HEK293 (cell line): Measurements from ENCODE around the gene FOXD3.

Source experiments
- CTCF ChIA-PET: fragments of 350-600 bp; formaldehyde crosslinking; extraction: SDS; loops from one replicate; lab custom pipeline; 2021; ENCODE audit warnings: antibody characterized with exemption; lab: Yijun Ruan, JAX
- POLR2A ChIA-PET: fragments of 300-600 bp; formaldehyde crosslinking; extraction: SDS; loops from one replicate; lab custom pipeline; 2020; ENCODE audit warnings: antibody characterized with exemption, inconsistent platforms; lab: Yijun Ruan, JAX
- H3K27ac ChIP-seq: fragments of 200-500 bp; sonication (Bioruptor generic); 2 replicates; pipeline ENCODE4 v1.5.1; 2014; ENCODE audit warnings: low read depth, low read length, control low read depth, inconsistent platforms; ENCODE audit errors: extremely low read depth
- H3K36me3 ChIP-seq, 2 experiments: fragments of 200-500 bp in 1 of 2; sonication (Bioruptor generic) in 1 of 2; 1 replicate in 1 of 2; 2 replicates in 1 of 2; pipeline ENCODE4 v1.5.1; 2014 to 2017; ENCODE audit warnings: inconsistent platforms in 2 of 2, low read length in 2 of 2; ENCODE audit not compliant: control insufficient read depth in 2 of 2, insufficient read depth in 1 of 2
- H3K4me1 ChIP-seq: fragments of 200-500 bp; sonication (Bioruptor generic); 2 replicates; pipeline ENCODE4 v1.5.1; 2014; ENCODE audit warnings: mild to moderate bottlenecking, low read length, inconsistent platforms; ENCODE audit not compliant: control insufficient read depth, insufficient read depth
- H3K4me3 ChIP-seq: 2 replicates; pipeline ENCODE4 v1.5.1; 2011; ENCODE audit warnings: low read depth, mild to moderate bottlenecking, control low read depth, low read length, moderate library complexity
- H3K9me3 ChIP-seq: fragments of 200-500 bp; sonication (Bioruptor generic); 2 replicates; pipeline ENCODE4 v1.5.1; 2014; ENCODE audit warnings: low read depth, low read length, inconsistent platforms; ENCODE audit not compliant: control insufficient read depth, insufficient read depth
- BCL11B ChIP-seq: fragments of 450-650 bp; formaldehyde crosslinking; IDR thresholded peaks from 2 replicates; pipeline ENCODE4 v1.5.1; 2016; ENCODE audit warnings: low read depth, missing biosample characterization, missing genetic modification characterization
- EGR2 ChIP-seq: fragments of 450-650 bp; formaldehyde crosslinking; IDR thresholded peaks from 2 replicates; pipeline ENCODE4 v1.5.1; 2016; ENCODE audit warnings: low read depth, missing biosample characterization, missing genetic modification characterization
- GLIS1 ChIP-seq: fragments of 450-650 bp; formaldehyde crosslinking; IDR thresholded peaks from 2 replicates; pipeline ENCODE4 v1.5.1; 2016; ENCODE audit warnings: missing biosample characterization, missing genetic modification characterization
- HIC1 ChIP-seq: fragments of 450-650 bp; formaldehyde crosslinking; IDR thresholded peaks from 2 replicates; pipeline ENCODE4 v1.5.1; 2016; ENCODE audit warnings: missing biosample characterization, missing genetic modification characterization
- KLF17 ChIP-seq: fragments of 450-650 bp; formaldehyde crosslinking; IDR thresholded peaks from 2 replicates; pipeline ENCODE4 v1.5.1; 2016; ENCODE audit warnings: missing biosample characterization, missing genetic modification characterization
- WT1 ChIP-seq: fragments of 450-650 bp; formaldehyde crosslinking; IDR thresholded peaks from 2 replicates; pipeline ENCODE4 v1.5.1; 2016; ENCODE audit warnings: missing biosample characterization, missing genetic modification characterization
- ZBTB20 ChIP-seq: fragments of 450-650 bp; formaldehyde crosslinking; IDR thresholded peaks from 2 replicates; pipeline ENCODE4 v1.5.1; 2016; ENCODE audit warnings: missing biosample characterization, missing genetic modification characterization
- ZFP69B ChIP-seq: fragments of 450-650 bp; formaldehyde crosslinking; IDR thresholded peaks from 2 replicates; pipeline ENCODE4 v1.5.1; 2016; ENCODE audit warnings: missing biosample characterization, missing genetic modification characterization
- ZIC2 ChIP-seq: fragments of 450-650 bp; formaldehyde crosslinking; IDR thresholded peaks from 2 replicates; pipeline ENCODE4 v1.5.1; 2016; ENCODE audit warnings: missing biosample characterization, missing genetic modification characterization
- ZNF146 ChIP-seq: fragments of 450-650 bp; formaldehyde crosslinking; IDR thresholded peaks from 2 replicates; pipeline ENCODE4 v1.5.1; 2016; ENCODE audit warnings: missing biosample characterization, missing genetic modification characterization
- ZNF157 ChIP-seq: fragments of 450-650 bp; formaldehyde crosslinking; IDR thresholded peaks from 2 replicates; pipeline ENCODE4 v1.5.1; 2016; ENCODE audit warnings: missing biosample characterization, missing genetic modification characterization
- ZNF223 ChIP-seq: fragments of 450-650 bp; formaldehyde crosslinking; IDR thresholded peaks from 2 replicates; pipeline ENCODE4 v1.5.1; 2016; ENCODE audit warnings: missing biosample characterization, missing genetic modification characterization
- ZNF366 ChIP-seq: fragments of 450-650 bp; formaldehyde crosslinking; conservative IDR thresholded peaks from 2 replicates; pipeline ENCODE4 v1.5.1; 2016; ENCODE audit warnings: missing biosample characterization, missing genetic modification characterization
- ZNF404 ChIP-seq: fragments of 450-650 bp; formaldehyde crosslinking; IDR thresholded peaks from 2 replicates; pipeline ENCODE4 v1.5.1; 2017; ENCODE audit warnings: missing biosample characterization, missing genetic modification characterization
- ZNF530 ChIP-seq: fragments of 450-650 bp; formaldehyde crosslinking; IDR thresholded peaks from 2 replicates; pipeline ENCODE4 v1.5.1; 2016; ENCODE audit warnings: low read depth, missing biosample characterization, missing genetic modification characterization
- ZNF558 ChIP-seq: fragments of 450-650 bp; formaldehyde crosslinking; IDR thresholded peaks from 2 replicates; pipeline ENCODE4 v1.5.1; 2016; ENCODE audit warnings: missing biosample characterization, missing genetic modification characterization
- ZNF560 ChIP-seq: fragments of 450-650 bp; formaldehyde crosslinking; IDR thresholded peaks from 2 replicates; pipeline ENCODE4 v1.5.1; 2017; ENCODE audit warnings: missing biosample characterization, missing genetic modification characterization, borderline replicate concordance
- ZNF76 ChIP-seq: fragments of 450-650 bp; formaldehyde crosslinking; IDR thresholded peaks from 2 replicates; pipeline ENCODE4; 2016; ENCODE audit warnings: low read depth, missing biosample characterization, missing genetic modification characterization, borderline replicate concordance
- ZNF843 ChIP-seq: fragments of 450-650 bp; formaldehyde crosslinking; IDR thresholded peaks from 2 replicates; pipeline ENCODE4 v1.5.1; 2016; ENCODE audit warnings: missing biosample characterization, missing genetic modification characterization
- TF ChIP-seq, protein P1 (sequence below): fragments of 450-650 bp; formaldehyde crosslinking; IDR thresholded peaks from 2 replicates; pipeline ENCODE4 v1.5.1; 2017; ENCODE audit warnings: missing biosample characterization, missing genetic modification characterization
- TF ChIP-seq, protein P2 (sequence below): fragments of 450-650 bp; formaldehyde crosslinking; conservative IDR thresholded peaks from 2 replicates; pipeline ENCODE4 v1.5.1; 2016; ENCODE audit warnings: low read depth, missing biosample characterization, missing genetic modification characterization

Gene FOXD3

DNA sequence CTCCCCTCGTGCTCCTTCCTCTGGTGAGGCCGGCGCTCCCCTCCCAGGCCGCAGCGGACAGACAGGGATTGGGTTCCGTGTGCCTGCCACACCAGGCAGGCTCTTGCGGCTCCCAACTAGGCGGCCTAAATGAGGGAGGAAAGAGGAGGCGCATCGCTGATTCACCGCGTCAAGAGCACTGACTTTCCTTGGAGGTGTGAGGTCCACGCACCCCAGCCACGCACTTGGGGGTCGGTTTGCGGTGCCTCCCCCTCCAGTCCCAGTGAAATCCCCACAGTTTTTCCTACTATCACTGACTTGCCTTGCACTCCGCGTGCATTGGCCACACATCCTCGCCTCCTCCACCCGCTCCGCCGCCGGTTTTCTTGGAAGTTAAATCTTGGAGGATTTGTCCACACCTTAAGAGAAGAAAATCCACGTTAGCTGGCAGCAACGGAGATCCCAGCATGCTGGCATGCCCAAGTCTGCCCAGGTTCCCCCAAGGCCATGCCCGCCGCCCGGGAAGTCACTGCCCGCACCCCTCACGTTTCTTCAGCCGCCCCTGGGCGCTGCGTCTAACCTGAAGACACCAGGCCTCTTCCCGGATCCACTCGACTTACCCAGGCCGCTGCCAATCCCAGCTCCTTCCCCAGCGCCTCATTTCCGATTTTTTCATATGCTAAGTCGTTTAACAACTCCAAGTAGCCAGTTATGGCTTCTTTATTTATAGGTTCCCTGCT is 1.1 kb upstream of the FOXD3 start:
- Histone ChIP-seq H3K36me3 (no peaks in the 10 kb centered on the region), H3K9me3 (no peaks in the 10 kb centered on the region), H3K27ac (no peak overlapping the region), H3K4me1 (peaks cover 12% of the 10 kb centered on the region), H3K4me3 (no peak overlapping the region)
- no peak for TF ChIP-seq ZNF366 (tag by site-specific recombination)
- no peak for TF ChIP-seq ZNF404 (tag by site-specific recombination)
- TF ChIP-seq EGR2 (tag by site-specific recombination): 0 out of 2 replicates have a peak, but pooled peaks have one; percentile 8
- TF ChIP-seq KLF17 (tag by site-specific recombination): no peak
- TF ChIP-seq ZNF76 (tag by site-specific recombination): no peak
- ChIA-PET CTCF (interaction anchor here (0.6 kb wide), 1 partner anchor 1024 kb away, joined by 8 read pairs; no protein-coding TSS in a partner anchor), POLR2A (interaction anchor here (0.8 kb wide), 1 partner anchor 54 kb away, joined by 3 read pairs; no protein-coding TSS in a partner anchor)

DNA sequence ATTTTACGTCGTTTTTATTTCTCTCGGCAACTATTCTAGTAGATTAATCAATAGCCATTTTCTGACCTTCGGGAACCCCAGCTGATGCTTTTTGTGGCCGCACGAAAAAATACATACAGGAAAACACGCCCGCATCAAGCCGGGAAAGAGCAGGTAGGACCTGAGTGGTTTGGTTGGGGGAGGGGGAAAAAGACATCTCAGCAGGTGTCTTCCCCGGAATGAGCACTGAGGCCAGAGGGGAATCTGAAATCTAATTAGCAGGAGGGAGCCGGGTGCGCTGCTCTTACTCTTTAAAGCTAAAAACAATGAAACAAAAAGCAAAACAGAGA is 618 bp upstream of the FOXD3 start:
- ChIA-PET CTCF (interaction anchor here (0.6 kb wide), 1 partner anchor 1025 kb away, joined by 8 read pairs; no protein-coding TSS in a partner anchor), POLR2A (interaction anchor here (0.8 kb wide), 1 partner anchor 54 kb away, joined by 3 read pairs; no protein-coding TSS in a partner anchor)
- no peaks in the 10 kb centered on the region for H3K36me3 ChIP-seq
- no peak for TF ChIP-seq GLIS1 (tag by site-specific recombination)
- TF ChIP-seq ZBTB20: peak; percentile 81
- TF ChIP-seq ZIC2 (tag by site-specific recombination): 0 out of 2 replicates have a peak, but pooled peaks have one; percentile 6
- peak overlapping the region; percentile 47 for H3K4me3 ChIP-seq
- H3K27ac ChIP-seq: 0 out of 2 replicates have a peak overlapping the region, but pooled peaks have one; percentile 83
- no peaks in the 10 kb centered on the region for H3K9me3 ChIP-seq
- peaks cover 12% of the 10 kb centered on the region for H3K4me1 ChIP-seq

GRCh38 chr1:63322944-63323864 is 837 bp downstream of the FOXD3 start:
- Histone ChIP-seq H3K4me1 (peaks cover 6% of the 10 kb centered on the region), H3K9me3 (no peaks in the 10 kb centered on the region), H3K36me3 (no peaks in the 10 kb centered on the region), H3K4me3 (peak overlapping the region; percentile 47), H3K27ac (peak overlapping the region; percentile 83)
- ChIA-PET CTCF (interaction anchor here (0.6 to 0.7 kb wide), 2 partner anchors 217 to 322 kb away, joined by 3 read pairs; no protein-coding TSS in a partner anchor), POLR2A (interaction anchor here (0.6 to 1.3 kb wide), 6 partner anchors 8 to 200 kb away, joined by 3 to 5 read pairs (median 4); partner anchors contain the start of genes ALG6 and EFCAB7)
- no peak for TF ChIP-seq WT1 (tag by site-specific recombination)
- TF ChIP-seq, protein P1, sequence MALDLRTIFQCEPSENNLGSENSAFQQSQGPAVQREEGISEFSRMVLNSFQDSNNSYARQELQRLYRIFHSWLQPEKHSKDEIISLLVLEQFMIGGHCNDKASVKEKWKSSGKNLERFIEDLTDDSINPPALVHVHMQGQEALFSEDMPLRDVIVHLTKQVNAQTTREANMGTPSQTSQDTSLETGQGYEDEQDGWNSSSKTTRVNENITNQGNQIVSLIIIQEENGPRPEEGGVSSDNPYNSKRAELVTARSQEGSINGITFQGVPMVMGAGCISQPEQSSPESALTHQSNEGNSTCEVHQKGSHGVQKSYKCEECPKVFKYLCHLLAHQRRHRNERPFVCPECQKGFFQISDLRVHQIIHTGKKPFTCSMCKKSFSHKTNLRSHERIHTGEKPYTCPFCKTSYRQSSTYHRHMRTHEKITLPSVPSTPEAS (tag by site-specific recombination): no peak
- no peak for TF ChIP-seq BCL11B (tag by site-specific recombination)
- peak; percentile 71 for TF ChIP-seq HIC1 (tag by site-specific recombination)
- no peak for TF ChIP-seq ZNF157 (tag by site-specific recombination)
- TF ChIP-seq ZNF223: no peak
- TF ChIP-seq ZNF560 (tag by site-specific recombination): no peak
- TF ChIP-seq ZNF843 (tag by site-specific recombination): no peak
- TF ChIP-seq ZNF146 (tag by site-specific recombination): no peak
- TF ChIP-seq, protein P2, sequence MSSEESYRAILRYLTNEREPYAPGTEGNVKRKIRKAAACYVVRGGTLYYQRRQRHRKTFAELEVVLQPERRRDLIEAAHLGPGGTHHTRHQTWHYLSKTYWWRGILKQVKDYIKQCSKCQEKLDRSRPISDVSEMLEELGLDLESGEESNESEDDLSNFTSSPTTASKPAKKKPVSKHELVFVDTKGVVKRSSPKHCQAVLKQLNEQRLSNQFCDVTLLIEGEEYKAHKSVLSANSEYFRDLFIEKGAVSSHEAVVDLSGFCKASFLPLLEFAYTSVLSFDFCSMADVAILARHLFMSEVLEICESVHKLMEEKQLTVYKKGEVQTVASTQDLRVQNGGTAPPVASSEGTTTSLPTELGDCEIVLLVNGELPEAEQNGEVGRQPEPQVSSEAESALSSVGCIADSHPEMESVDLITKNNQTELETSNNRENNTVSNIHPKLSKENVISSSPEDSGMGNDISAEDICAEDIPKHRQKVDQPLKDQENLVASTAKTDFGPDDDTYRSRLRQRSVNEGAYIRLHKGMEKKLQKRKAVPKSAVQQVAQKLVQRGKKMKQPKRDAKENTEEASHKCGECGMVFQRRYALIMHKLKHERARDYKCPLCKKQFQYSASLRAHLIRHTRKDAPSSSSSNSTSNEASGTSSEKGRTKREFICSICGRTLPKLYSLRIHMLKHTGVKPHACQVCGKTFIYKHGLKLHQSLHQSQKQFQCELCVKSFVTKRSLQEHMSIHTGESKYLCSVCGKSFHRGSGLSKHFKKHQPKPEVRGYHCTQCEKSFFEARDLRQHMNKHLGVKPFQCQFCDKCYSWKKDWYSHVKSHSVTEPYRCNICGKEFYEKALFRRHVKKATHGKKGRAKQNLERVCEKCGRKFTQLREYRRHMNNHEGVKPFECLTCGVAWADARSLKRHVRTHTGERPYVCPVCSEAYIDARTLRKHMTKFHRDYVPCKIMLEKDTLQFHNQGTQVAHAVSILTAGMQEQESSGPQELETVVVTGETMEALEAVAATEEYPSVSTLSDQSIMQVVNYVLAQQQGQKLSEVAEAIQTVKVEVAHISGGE (tag by site-specific recombination): peak; percentile 91
- no peak for TF ChIP-seq ZNF530 (tag by site-specific recombination)
- no peak for TF ChIP-seq ZFP69B (tag by site-specific recombination)
- no peak for TF ChIP-seq ZNF558 (tag by site-specific recombination)
